Natural killer cell (primary cell): ENCODE results near the gene SKP2. TPM values are rescaled to one million over a fixed set of nuclear protein-coding genes. Genes with fewer than 3 reads are reported as not detected.

Source experiments
- ATAC-seq, 3 donors: fragments of 150-1000 bp in 2 of 3; fragments of 200-7000 bp in 1 of 3; cut with Tn5 transposase; 1 replicate in 1 of 3; 2 replicates in 2 of 3; pipeline ENCODE4 v1.10.0; 2021; ENCODE audit warnings: mild to moderate bottlenecking in 2 of 3, moderate library complexity in 2 of 3
- DNase-seq, 2 donors: peaks; one replicate each; pipeline versions ENCODE4 v3.0.0 to v3.0.0-alpha.2; 2013 to 2021; ENCODE audit warnings: mixed read lengths in 1 of 2
- H3K27ac ChIP-seq: one replicate; pipeline ENCODE4 v1.5.1; 2013; ENCODE audit warnings: mild to moderate bottlenecking, low read length
- H3K27me3 ChIP-seq: one replicate; pipeline ENCODE4 v1.6.1; 2013; ENCODE audit warnings: low read length; ENCODE audit not compliant: control insufficient read depth, insufficient read depth
- H3K36me3 ChIP-seq: one replicate; pipeline ENCODE4 v1.6.1; 2013; ENCODE audit warnings: low read length; ENCODE audit not compliant: control insufficient read depth, insufficient read depth
- H3K4me1 ChIP-seq: one replicate; pipeline ENCODE4 v1.6.1; 2013; ENCODE audit warnings: low read length; ENCODE audit not compliant: control insufficient read depth, insufficient read depth
- H3K4me3 ChIP-seq: one replicate; pipeline ENCODE4 v1.5.1; 2013; ENCODE audit warnings: low read length
- H3K9me3 ChIP-seq: one replicate; pipeline ENCODE4 v1.6.1; 2013; ENCODE audit warnings: low read length; ENCODE audit not compliant: control insufficient read depth, insufficient read depth
- H3K27ac Mint-ChIP-seq, 2 donors: one replicate each; pipeline ENCODE4 v1.8.0; 2022; ENCODE audit warnings: mild to moderate bottlenecking in 2 of 2, mixed read lengths in 2 of 2, moderate library complexity in 1 of 2
- H3K27me3 Mint-ChIP-seq, 2 donors: one replicate each; pipeline ENCODE4 v1.8.0; 2022; ENCODE audit warnings: low read depth in 2 of 2, mixed read lengths in 2 of 2
- H3K36me3 Mint-ChIP-seq: one replicate; pipeline ENCODE4 v1.8.0; 2022; ENCODE audit warnings: mixed read lengths
- H3K4me1 Mint-ChIP-seq, 2 donors: one replicate each; pipeline ENCODE4 v1.8.0; 2022; ENCODE audit warnings: mixed read lengths in 2 of 2
- H3K4me3 Mint-ChIP-seq: one replicate; pipeline ENCODE4 v1.8.0; 2022; ENCODE audit warnings: mild to moderate bottlenecking, moderate library complexity, mixed read lengths
- H3K9me3 Mint-ChIP-seq, 2 donors: one replicate each; pipeline ENCODE4 v1.8.0; 2022; ENCODE audit warnings: mixed read lengths in 2 of 2
- CTCF ChIP-seq: fragments of 200-600 bp; IDR thresholded peaks from one replicate; pipeline ENCODE4 v1.8.0; 2022; ENCODE audit warnings: antibody characterized with exemption
- WGBS: methylation state at CpG from one replicate; pipeline ENCODE4 v1.1.7; 2013; ENCODE audit warnings: missing lambda C conversion rate; ENCODE audit not compliant: insufficient coverage; 5-methylcytosine and 5-hydroxymethylcytosine counted together
- intact Hi-C: fragments of 100-400 bp; cut with micrococcal nuclease; formaldehyde crosslinking; loops from one replicate; pipeline ENCODE4 v1.14.2; 2022
- total RNA-seq, 4 donors: library from RNA; stranded (reverse); fragments of 120-200 nt in 1 of 4; gene quantifications; one replicate each; pipeline versions ENCODE4 v1.2.3 to v1.2.4, GENCODE V29; 2013 to 2022

The SKP2 gene
- total RNA-seq, 3 donors from 2014 or later (not counting 1 experiment from before 2014, with no cell fraction given) = 12.0 to 20.5 (median 15.0) TPM

DNA sequence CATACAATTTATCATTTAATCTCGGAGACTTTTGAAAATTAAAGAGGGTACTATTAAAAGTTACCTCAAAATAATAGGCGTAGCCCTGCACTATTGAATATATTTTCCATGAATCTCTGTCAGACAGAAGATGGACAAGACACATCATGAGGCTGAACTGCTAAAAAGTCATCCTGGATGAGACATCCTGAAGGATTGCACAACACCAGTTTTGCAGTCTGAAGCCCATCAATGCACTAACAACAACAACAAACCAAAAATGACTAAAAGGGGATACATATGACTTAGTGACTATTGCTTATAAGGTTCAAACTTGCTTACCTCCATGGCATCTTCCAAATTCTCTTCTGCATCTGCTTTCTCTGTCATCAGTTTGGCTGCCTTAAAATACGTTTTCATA, 15.9 kb upstream of the SKP2 start:
- Histone ChIP-seq H3K27me3 (no peaks in the 10 kb centered on the region), H3K4me1 (no peaks in the 10 kb centered on the region), H3K36me3 (peaks cover 27% of the 10 kb centered on the region), H3K4me3 (no peak overlapping the region), H3K27ac (no peak overlapping the region), H3K9me3 (no peaks in the 10 kb centered on the region)
- H3K27ac Mint-ChIP-seq = no peak overlapping the region
- ATAC-seq (no peak), DNase-seq (no peak)
- H3K9me3 Mint-ChIP-seq = no peaks in the 10 kb centered on the region
- intact Hi-C loops = no loop called here
- H3K27me3 Mint-ChIP-seq = no peaks in the 10 kb centered on the region
- H3K4me3 Mint-ChIP-seq = no peak overlapping the region
- H3K4me1 Mint-ChIP-seq = peaks cover under 1 to 4% of the 10 kb centered on the region in 2 donors
- peaks cover 5% of the 10 kb centered on the region for H3K36me3 Mint-ChIP-seq
- TF ChIP-seq CTCF = no peak
- 89% methylated on average over 3 of the region's 3 CpGs for WGBS

GRCh38 chr5:36136581-36136980, 15.3 kb upstream of the SKP2 start:
- Histone ChIP-seq H3K27me3 (no peaks in the 10 kb centered on the region), H3K4me1 (no peaks in the 10 kb centered on the region), H3K27ac (no peak overlapping the region), H3K4me3 (no peak overlapping the region), H3K36me3 (peaks cover 30% of the 10 kb centered on the region), H3K9me3 (no peaks in the 10 kb centered on the region)
- ATAC-seq = no peak
- Mint-ChIP-seq H3K36me3 (peaks cover 5% of the 10 kb centered on the region), H3K27ac (no peak overlapping the region), H3K27me3 (no peaks in the 10 kb centered on the region), H3K4me1 (no peaks in the 10 kb centered on the region), H3K4me3 (no peak overlapping the region), H3K9me3 (no peaks in the 10 kb centered on the region)
- no peak for DNase-seq
- intact Hi-C loops = no loop called here
- no peak for TF ChIP-seq CTCF

DNA sequence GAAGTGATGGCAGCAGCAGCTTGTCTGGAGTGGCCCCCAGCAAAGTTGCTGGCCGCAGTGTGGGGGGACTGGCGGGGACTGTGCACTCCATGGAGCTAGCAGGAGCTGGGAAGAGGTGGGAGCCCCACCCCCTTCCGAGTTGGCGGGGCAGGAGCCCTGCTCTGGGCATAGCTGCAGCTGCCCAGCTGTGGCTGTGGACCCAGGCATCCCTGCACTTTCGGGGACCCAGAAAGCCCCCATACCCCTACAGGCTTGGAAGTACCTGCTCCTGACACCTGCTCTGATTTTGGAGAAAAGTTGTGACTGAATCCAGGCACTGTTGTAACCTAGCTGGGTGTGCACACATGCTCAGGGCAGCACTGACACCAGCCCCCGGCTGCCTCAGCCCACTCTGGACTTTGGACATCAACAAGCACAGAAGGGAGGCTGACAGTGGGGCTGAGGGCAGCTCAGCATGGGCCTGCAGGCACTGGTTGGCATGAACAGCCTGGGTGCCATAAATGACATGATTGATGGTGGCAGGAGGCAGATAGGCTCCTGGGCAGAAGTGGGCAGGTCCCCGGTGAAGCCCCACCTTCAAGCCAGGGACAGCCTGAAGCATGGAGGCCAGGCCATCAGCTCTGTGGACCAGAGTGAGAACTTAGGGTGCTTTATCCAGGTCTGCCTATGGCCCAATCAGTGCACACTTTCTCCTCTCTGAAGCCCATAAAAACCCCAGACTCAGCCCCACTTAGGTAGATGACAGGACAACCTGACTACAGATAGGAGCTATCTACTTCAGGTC, 12.8 kb upstream of the SKP2 start:
- Mint-ChIP-seq H3K4me1 (no peaks in the 10 kb centered on the region), H3K27me3 (no peaks in the 10 kb centered on the region), H3K4me3 (no peak overlapping the region), H3K9me3 (no peaks in the 10 kb centered on the region), H3K27ac (no peak overlapping the region), H3K36me3 (peaks cover 5% of the 10 kb centered on the region)
- H3K4me1 ChIP-seq = no peaks in the 10 kb centered on the region
- no peak for TF ChIP-seq CTCF
- DNase-seq (no peak), ATAC-seq (no peak)
- no peaks in the 10 kb centered on the region for H3K27me3 ChIP-seq
- intact Hi-C loops = no loop called here
- H3K9me3 ChIP-seq = no peaks in the 10 kb centered on the region
- H3K27ac ChIP-seq = no peak overlapping the region
- H3K4me3 ChIP-seq = no peak overlapping the region
- 97% methylated on average over 7 of the region's 7 CpGs for WGBS
- peaks cover 31% of the 10 kb centered on the region for H3K36me3 ChIP-seq

DNA sequence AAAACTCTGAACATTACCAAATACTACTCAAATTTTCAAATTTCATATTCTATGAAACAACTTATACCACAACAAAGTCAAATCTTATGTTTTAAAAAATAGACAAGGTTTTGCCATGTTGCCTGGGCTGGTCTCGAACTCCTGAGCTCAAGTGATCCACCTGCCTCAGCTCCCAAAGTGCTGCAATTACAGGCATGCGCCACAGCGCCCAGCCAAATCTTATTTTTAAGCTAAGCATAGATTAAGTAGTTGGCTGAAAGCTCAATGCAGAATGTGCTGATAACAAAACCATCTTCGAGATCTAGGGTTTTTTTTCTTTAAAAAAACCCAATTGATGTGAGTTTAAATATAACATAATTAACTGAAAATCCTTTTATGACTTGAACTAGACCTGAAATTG, 6.6 kb upstream of the SKP2 start:
- H3K9me3 Mint-ChIP-seq = no peaks in the 10 kb centered on the region
- WGBS = 90% methylated on average over 3 of the region's 4 CpGs

More for the DNA sequence above, 6.6 kb upstream of the SKP2 start:
- no peaks in the 10 kb centered on the region for H3K27me3 Mint-ChIP-seq
- intact Hi-C loops = no loop called here
- H3K36me3 Mint-ChIP-seq = peaks cover 3% of the 10 kb centered on the region
- Histone ChIP-seq H3K4me1 (no peaks in the 10 kb centered on the region), H3K27me3 (no peaks in the 10 kb centered on the region), H3K27ac (no peak overlapping the region), H3K9me3 (no peaks in the 10 kb centered on the region), H3K36me3 (peaks cover 11% of the 10 kb centered on the region), H3K4me3 (no peak overlapping the region)
- H3K4me3 Mint-ChIP-seq = no peak overlapping the region
- DNase-seq = no peak
- H3K4me1 Mint-ChIP-seq = peaks cover 4 to 16% of the 10 kb centered on the region in 2 donors
- no peak for TF ChIP-seq CTCF
- ATAC-seq = no peak
- no peak overlapping the region for H3K27ac Mint-ChIP-seq
